Neural cell (in vitro differentiated cells): Measurements from ENCODE around the gene UBC. TPM values are rescaled to one million over a fixed set of nuclear protein-coding genes. Genes with fewer than 3 reads are reported as not detected.

ENCODE experiments used
- H2AFZ ChIP-seq: fragments of 200-600, 300-800 bp; sonication (generic), shearing (Covaris generic); 2 replicates; pipeline ENCODE4 v1.6.0; 2014; ENCODE audit warnings: low read depth, mild to moderate bottlenecking, antibody characterized with exemption, low read length, moderate library complexity
- H3F3A ChIP-seq: fragments of 200-600 bp; shearing (Covaris generic); 2 replicates; pipeline ENCODE4 v1.6.1; 2016; ENCODE audit warnings: mild to moderate bottlenecking, moderate library complexity, mixed read lengths, antibody characterized with exemption, low read length; ENCODE audit not compliant: insufficient read depth, poor library complexity, severe bottlenecking
- H3K27ac ChIP-seq: fragments of 200-600, 300-800 bp; sonication (generic), shearing (Covaris generic); 2 replicates; pipeline ENCODE4 v1.5.1; 2014; ENCODE audit warnings: mild to moderate bottlenecking, low read length, moderate library complexity
- H3K27me3 ChIP-seq: fragments of 300-800, 200-600 bp; sonication (generic), shearing (Covaris generic); 2 replicates; pipeline ENCODE4 v1.6.0; 2014; ENCODE audit warnings: mild to moderate bottlenecking, low read depth, low read length, moderate library complexity; ENCODE audit not compliant: insufficient read depth
- H3K36me3 ChIP-seq: fragments of 300-800, 200-600 bp; sonication (generic), shearing (Covaris generic); 2 replicates; pipeline ENCODE4 v1.5.1; 2014; ENCODE audit warnings: mild to moderate bottlenecking, antibody characterized with exemption, low read length, moderate library complexity; ENCODE audit not compliant: insufficient read depth
- H3K4me2 ChIP-seq: fragments of 300-800, 200-600 bp; sonication (generic), shearing (Covaris generic); 2 replicates; pipeline ENCODE4 v1.6.0; 2014; ENCODE audit warnings: mild to moderate bottlenecking, low read length
- H3K4me3 ChIP-seq: fragments of 300-800, 200-600 bp; sonication (generic), shearing (Covaris generic); 2 replicates; pipeline ENCODE4 v1.5.1; 2014; ENCODE audit warnings: mild to moderate bottlenecking, low read length, moderate library complexity
- H3K79me2 ChIP-seq: fragments of 200-600 bp; shearing (Covaris generic); replicated peaks from 2 replicates; pipeline ENCODE4 v1.6.0; 2014; ENCODE audit warnings: mild to moderate bottlenecking, low read length, moderate library complexity; ENCODE audit not compliant: insufficient read depth
- H3K9ac ChIP-seq: fragments of 300-800, 200-600 bp; sonication (generic), shearing (Covaris generic); 2 replicates; pipeline ENCODE4 v1.6.1; 2016; ENCODE audit warnings: mild to moderate bottlenecking, low read length, mixed read lengths
- H3K9me2 ChIP-seq: fragments of 200-600 bp; shearing (Covaris generic); 2 replicates; pipeline ENCODE4 v1.6.1; 2016; ENCODE audit warnings: mild to moderate bottlenecking, low read length, mixed read lengths; ENCODE audit not compliant: insufficient read depth
- H3K9me3 ChIP-seq: fragments of 200-600, 300-800 bp; sonication (generic), shearing (Covaris generic); 2 replicates; pipeline ENCODE4 v1.6.1; 2016; ENCODE audit warnings: mild to moderate bottlenecking, mixed run types, low read length, moderate library complexity, mixed read lengths
- H4K20me1 ChIP-seq: fragments of 200-600 bp; shearing (Covaris generic); 2 replicates; pipeline ENCODE4 v1.6.1; 2016; ENCODE audit warnings: mild to moderate bottlenecking, mixed run types; ENCODE audit not compliant: insufficient read depth
- CTCF ChIP-seq: fragments of 450-650 bp; IDR thresholded peaks from 2 replicates; pipeline ENCODE4 v1.5.1; 2014; ENCODE audit warnings: antibody characterized with exemption, mild to moderate bottlenecking, moderate library complexity; ENCODE audit not compliant: poor library complexity, severe bottlenecking
- EP300 ChIP-seq: fragments of 450-650 bp; conservative IDR thresholded peaks from 2 replicates; pipeline ENCODE4 v1.6.1; 2014; ENCODE audit warnings: antibody characterized with exemption, mild to moderate bottlenecking, moderate library complexity; ENCODE audit not compliant: poor library complexity, severe bottlenecking
- MXI1 ChIP-seq: fragments of 450-650 bp; conservative IDR thresholded peaks from 2 replicates; pipeline ENCODE4 v1.6.1; 2014; ENCODE audit warnings: antibody characterized with exemption, mild to moderate bottlenecking; ENCODE audit not compliant: poor library complexity, severe bottlenecking
- POLR2AphosphoS5 ChIP-seq: IDR thresholded peaks from 2 replicates; pipeline ENCODE4 v1.6.1; 2012
- RAD21 ChIP-seq: fragments of 450-650 bp; conservative IDR thresholded peaks from 2 replicates; pipeline ENCODE4 v1.6.1; 2014; ENCODE audit warnings: antibody characterized with exemption, mild to moderate bottlenecking, moderate library complexity
- REST ChIP-seq: IDR thresholded peaks from 2 replicates; pipeline ENCODE4 v1.6.1; 2012; ENCODE audit warnings: borderline replicate concordance
- SMC3 ChIP-seq: fragments of 450-650 bp; conservative IDR thresholded peaks from 2 replicates; pipeline ENCODE4 v1.6.1; 2014; ENCODE audit warnings: antibody characterized with exemption, mild to moderate bottlenecking, moderate library complexity; ENCODE audit not compliant: poor library complexity
- TAF1 ChIP-seq: IDR thresholded peaks from 2 replicates; pipeline ENCODE4 v1.6.1; 2012; ENCODE audit warnings: low read depth
- polyA plus RNA-seq: library from polyadenylated mRNA; depleted of rRNA; stranded (reverse); fragments of >200 nt; gene quantifications from 2 replicates; pipeline ENCODE4 v1.2.3, GENCODE V29; 2014

Gene UBC
- polyA plus RNA-seq, 1 donor from 2014 or later, result 1,177 TPM

- H3K27me3 ChIP-seq, result no peaks in the 10 kb centered on the region
- no peaks in the 10 kb centered on the region for H3K9me3 ChIP-seq
- no peak overlapping the region for H3K9ac ChIP-seq
- H2AFZ ChIP-seq, result no peak overlapping the region
- no peaks in the 10 kb centered on the region for H4K20me1 ChIP-seq
- H3K4me2 ChIP-seq, result no peak overlapping the region
- no peaks in the 10 kb centered on the region for H3K36me3 ChIP-seq
- H3K27ac ChIP-seq, result no peak overlapping the region
- H3F3A ChIP-seq, result no peaks in the 10 kb centered on the region
- no peak overlapping the region for H3K4me3 ChIP-seq
- no peaks in the 10 kb centered on the region for H3K9me2 ChIP-seq
- no peak for TF ChIP-seq POLR2AphosphoS5
- TF ChIP-seq REST, result no peak
- TF ChIP-seq RAD21, result no peak
- TF ChIP-seq EP300, result no peak
- no peak for TF ChIP-seq CTCF
- no peaks in the 10 kb centered on the region for H3K79me2 ChIP-seq
Measured at GRCh38 chr12:124875803-124876132, 38.7 kb downstream of the UBC start.

GRCh38 chr12:124874988-124875802, 39.3 kb downstream of the UBC start:
- Histone ChIP-seq H3K79me2 (no peaks in the 10 kb centered on the region), H3K27ac (no peak overlapping the region), H3K4me3 (no peak overlapping the region), H2AFZ (no peak overlapping the region), H3K9me3 (no peaks in the 10 kb centered on the region), H3K9ac (no peak overlapping the region), H3K9me2 (no peaks in the 10 kb centered on the region), H3K36me3 (no peaks in the 10 kb centered on the region), H3F3A (no peaks in the 10 kb centered on the region), H3K4me2 (no peak overlapping the region), H4K20me1 (no peaks in the 10 kb centered on the region), H3K27me3 (no peaks in the 10 kb centered on the region)
- TF ChIP-seq MXI1, result no peak
- TF ChIP-seq SMC3, result no peak
- no peak for TF ChIP-seq CTCF
- TF ChIP-seq TAF1, result no peak
- no peak for TF ChIP-seq EP300
- no peak for TF ChIP-seq REST
